Endothelial cell of umbilical vein (primary cell): ENCODE data around the gene MFNG.

Experiments
- EZH2 ChIP-seq: IDR thresholded peaks from 2 replicates; pipeline ENCODE4 v1.6.1; 2012; ENCODE audit warnings: borderline replicate concordance, low read depth, mild to moderate bottlenecking, moderate library complexity, low read length, inconsistent platforms; ENCODE audit not compliant: severe bottlenecking
- FOS ChIP-seq: IDR thresholded peaks from 2 replicates; pipeline ENCODE4 v1.6.1; 2011; ENCODE audit warnings: mild to moderate bottlenecking, low read length, moderate library complexity, borderline replicate concordance; ENCODE audit not compliant: insufficient read depth
- GATA2 ChIP-seq: IDR thresholded peaks from 2 replicates; pipeline ENCODE4 v1.7.0; 2011; ENCODE audit warnings: low read depth, mild to moderate bottlenecking, moderate library complexity, mixed read lengths, low read length; ENCODE audit not compliant: insufficient read length, insufficient read depth
- JUN ChIP-seq: IDR thresholded peaks from 2 replicates; pipeline ENCODE4 v1.6.1; 2011; ENCODE audit warnings: borderline replicate concordance, low read depth; ENCODE audit not compliant: insufficient read length, insufficient read depth
- POLR2A ChIP-seq: IDR thresholded peaks from 2 replicates; pipeline ENCODE4 v1.6.1; 2012; ENCODE audit warnings: low read depth, mild to moderate bottlenecking, control low read depth, low read length
- TF ChIP-seq, protein P1 (sequence below): IDR thresholded peaks from 2 replicates; pipeline ENCODE4 v1.6.1; 2011; ENCODE audit not compliant: insufficient read depth, insufficient read length
- TF ChIP-seq, protein P2 (sequence below), 2 donors: IDR thresholded peaks; 1 replicate in 1 of 2; 2 replicates in 1 of 2; pipeline ENCODE4 v1.5.1; 2011; ENCODE audit warnings: low read length in 2 of 2, mild to moderate bottlenecking in 2 of 2, moderate library complexity in 2 of 2, control low read depth in 1 of 2, inconsistent platforms in 1 of 2, low read depth in 1 of 2; ENCODE audit not compliant: insufficient read depth in 1 of 2; ENCODE audit errors: extremely low read depth in 1 of 2

DNA sequence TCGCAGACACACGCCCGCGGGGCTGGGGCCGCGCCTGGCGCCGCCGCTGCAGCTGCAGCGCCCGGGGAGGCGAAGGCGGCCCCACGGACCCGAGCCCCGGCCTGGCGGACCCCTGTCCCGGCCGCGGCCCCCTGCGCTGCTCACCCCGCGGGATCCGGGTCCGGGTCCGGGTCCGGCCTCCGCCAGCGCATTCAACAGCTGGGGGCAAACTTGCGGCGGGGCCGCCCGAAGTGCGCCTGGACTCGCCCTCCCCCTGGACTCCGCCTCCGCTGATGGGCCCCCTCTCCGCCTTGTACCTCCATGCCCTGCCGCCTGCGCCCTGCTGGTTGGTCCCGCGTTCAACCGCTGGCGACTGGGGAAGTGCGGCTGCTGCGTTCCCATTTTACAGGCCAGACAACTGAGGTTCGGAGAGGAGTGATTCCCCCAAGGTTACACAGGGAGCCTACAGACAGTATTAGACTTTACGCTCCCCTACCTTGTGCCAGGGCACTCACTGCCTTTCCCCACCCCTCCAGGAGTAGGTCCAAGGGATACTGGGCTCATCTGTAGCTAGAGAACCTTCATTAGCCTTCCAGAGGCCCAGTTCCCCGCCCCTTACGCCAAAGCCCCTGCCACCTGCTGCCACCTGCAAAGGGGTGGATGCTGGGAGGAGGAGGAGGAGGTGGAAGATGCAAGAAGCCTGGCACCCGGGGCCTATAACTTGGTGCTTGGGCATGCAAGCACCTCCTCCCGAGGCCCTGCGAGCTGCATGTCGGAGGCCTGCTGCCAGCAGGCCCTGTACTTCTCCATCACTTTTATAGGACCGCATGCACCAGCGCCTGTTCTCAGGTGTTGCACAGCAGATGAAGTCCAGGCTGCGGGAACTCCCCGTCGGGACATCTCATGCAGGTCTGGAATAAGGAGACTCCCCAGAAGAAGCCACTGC is 58.2 kb downstream of the MFNG start:
- peak; percentile 32 for TF ChIP-seq EZH2
- TF ChIP-seq JUN, result no peak
- TF ChIP-seq POLR2A, result no peak
- TF ChIP-seq, protein P1, sequence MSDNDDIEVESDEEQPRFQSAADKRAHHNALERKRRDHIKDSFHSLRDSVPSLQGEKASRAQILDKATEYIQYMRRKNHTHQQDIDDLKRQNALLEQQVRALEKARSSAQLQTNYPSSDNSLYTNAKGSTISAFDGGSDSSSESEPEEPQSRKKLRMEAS, result no peak
- TF ChIP-seq, protein P2, sequence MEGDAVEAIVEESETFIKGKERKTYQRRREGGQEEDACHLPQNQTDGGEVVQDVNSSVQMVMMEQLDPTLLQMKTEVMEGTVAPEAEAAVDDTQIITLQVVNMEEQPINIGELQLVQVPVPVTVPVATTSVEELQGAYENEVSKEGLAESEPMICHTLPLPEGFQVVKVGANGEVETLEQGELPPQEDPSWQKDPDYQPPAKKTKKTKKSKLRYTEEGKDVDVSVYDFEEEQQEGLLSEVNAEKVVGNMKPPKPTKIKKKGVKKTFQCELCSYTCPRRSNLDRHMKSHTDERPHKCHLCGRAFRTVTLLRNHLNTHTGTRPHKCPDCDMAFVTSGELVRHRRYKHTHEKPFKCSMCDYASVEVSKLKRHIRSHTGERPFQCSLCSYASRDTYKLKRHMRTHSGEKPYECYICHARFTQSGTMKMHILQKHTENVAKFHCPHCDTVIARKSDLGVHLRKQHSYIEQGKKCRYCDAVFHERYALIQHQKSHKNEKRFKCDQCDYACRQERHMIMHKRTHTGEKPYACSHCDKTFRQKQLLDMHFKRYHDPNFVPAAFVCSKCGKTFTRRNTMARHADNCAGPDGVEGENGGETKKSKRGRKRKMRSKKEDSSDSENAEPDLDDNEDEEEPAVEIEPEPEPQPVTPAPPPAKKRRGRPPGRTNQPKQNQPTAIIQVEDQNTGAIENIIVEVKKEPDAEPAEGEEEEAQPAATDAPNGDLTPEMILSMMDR (IDR thresholded peaks at IDR 0.05; ENCODE audit: extremely low read depth in 1 of 2, insufficient read depth in 1 of 2, low read depth in 1 of 2, low read length in 2 of 2), result no peak
- no peak for TF ChIP-seq GATA2
- no peak for TF ChIP-seq FOS
